GM12891 (cell line): ENCODE measurements around the gene KY.

Experiments
- DNase-seq: peaks from one replicate; pipeline ENCODE4 v3.0.0; 2011; ENCODE audit warnings: low spot score; ENCODE audit not compliant: insufficient read length
- FAIRE-seq: peaks from 2 replicates; lab custom pipeline; 2011; peaks lifted over from hg19 to GRCh38; lab: Jason Lieb, UNC
- PAX5 ChIP-seq: IDR thresholded peaks from 2 replicates; pipeline ENCODE4 v1.6.1; 2011; ENCODE audit warnings: low read length, moderate library complexity, mild to moderate bottlenecking; ENCODE audit not compliant: insufficient read depth, severe bottlenecking
- POLR2A ChIP-seq: IDR thresholded peaks from 2 replicates; pipeline ENCODE4 v1.6.1; 2011; ENCODE audit warnings: low read depth, low read length, control low read depth
- POLR2AphosphoS5 ChIP-seq: IDR thresholded peaks from 2 replicates; pipeline ENCODE4 v1.6.1; 2011; ENCODE audit warnings: low read depth, low read length, control low read depth
- POU2F2 ChIP-seq: IDR thresholded peaks from 2 replicates; pipeline ENCODE4 v1.6.1; 2011; ENCODE audit warnings: low read depth, mild to moderate bottlenecking, control low read depth, low read length, moderate library complexity
- SPI1 ChIP-seq: IDR thresholded peaks from 2 replicates; pipeline ENCODE4 v1.6.1; 2011; ENCODE audit warnings: low read depth, low read length, control low read depth
- TAF1 ChIP-seq: IDR thresholded peaks from 2 replicates; pipeline ENCODE4 v1.6.1; 2011; ENCODE audit warnings: low read depth, low read length, control low read depth

Gene KY

GRCh38 chr3:134647902-134648760, 2.7 kb downstream of the KY start:
- no peak for FAIRE-seq
- no peak for DNase-seq
- TF ChIP-seq POU2F2 = no peak
- TF ChIP-seq PAX5 = no peak
- TF ChIP-seq TAF1 = no peak
- TF ChIP-seq POLR2A = no peak
- no peak for TF ChIP-seq POLR2AphosphoS5
- TF ChIP-seq SPI1 = no peak

GRCh38 chr3:134646086-134646485, 4.7 kb downstream of the KY start:
- FAIRE-seq = no peak
- no peak for TF ChIP-seq SPI1
- no peak for TF ChIP-seq POU2F2
- DNase-seq = no peak

GRCh38 chr3:134645515-134645914, 5.3 kb downstream of the KY start:
- TF ChIP-seq PAX5 (no peak), POLR2AphosphoS5 (no peak), TAF1 (no peak), SPI1 (no peak), POU2F2 (no peak), POLR2A (no peak)
- no peak for FAIRE-seq
- no peak for DNase-seq

GRCh38 chr3:134644731-134645514, 5.9 kb downstream of the KY start:
- no peak for FAIRE-seq
- DNase-seq = no peak
- TF ChIP-seq PAX5 (no peak), POLR2AphosphoS5 (no peak), TAF1 (no peak), SPI1 (no peak), POLR2A (no peak), POU2F2 (no peak)

GRCh38 chr3:134643150-134643675, 7.6 kb downstream of the KY start:
- no peak for FAIRE-seq
- no peak for DNase-seq

GRCh38 chr3:134642445-134643149, 8.2 kb downstream of the KY start:
- DNase-seq (no peak), FAIRE-seq (no peak)
- no peak for TF ChIP-seq POLR2AphosphoS5
- no peak for TF ChIP-seq POLR2A
- TF ChIP-seq TAF1 = no peak
- no peak for TF ChIP-seq PAX5

More at GRCh38 chr3:134643150-134643675, 7.6 kb downstream of the KY start:
- TF ChIP-seq POLR2AphosphoS5 (no peak), PAX5 (no peak), POU2F2 (no peak), SPI1 (no peak), POLR2A (no peak), TAF1 (no peak)

GRCh38 chr3:134641671-134642300, 9.0 kb downstream of the KY start:
- FAIRE-seq (no peak), DNase-seq (no peak)
- TF ChIP-seq POLR2A (no peak), PAX5 (no peak), POU2F2 (no peak), POLR2AphosphoS5 (no peak), SPI1 (no peak), TAF1 (no peak)

GRCh38 chr3:134640872-134641470, 9.9 kb downstream of the KY start:
- no peak for TF ChIP-seq SPI1
- TF ChIP-seq POLR2AphosphoS5 = no peak
- no peak for TF ChIP-seq POU2F2
- no peak for TF ChIP-seq TAF1
- no peak for TF ChIP-seq PAX5
- TF ChIP-seq POLR2A = no peak
- FAIRE-seq (no peak), DNase-seq (no peak)
